HG03439 (cell line): ENCODE results near the gene FOXD2.

Experiments used
- ATAC-seq: cut with Tn5 transposase; IDR thresholded peaks from one replicate; pipeline ENCODE4 v1.9.1; 2021; ENCODE audit warnings: mild to moderate bottlenecking, moderate library complexity; ENCODE audit not compliant: unreplicated experiment

Gene FOXD2

DNA sequence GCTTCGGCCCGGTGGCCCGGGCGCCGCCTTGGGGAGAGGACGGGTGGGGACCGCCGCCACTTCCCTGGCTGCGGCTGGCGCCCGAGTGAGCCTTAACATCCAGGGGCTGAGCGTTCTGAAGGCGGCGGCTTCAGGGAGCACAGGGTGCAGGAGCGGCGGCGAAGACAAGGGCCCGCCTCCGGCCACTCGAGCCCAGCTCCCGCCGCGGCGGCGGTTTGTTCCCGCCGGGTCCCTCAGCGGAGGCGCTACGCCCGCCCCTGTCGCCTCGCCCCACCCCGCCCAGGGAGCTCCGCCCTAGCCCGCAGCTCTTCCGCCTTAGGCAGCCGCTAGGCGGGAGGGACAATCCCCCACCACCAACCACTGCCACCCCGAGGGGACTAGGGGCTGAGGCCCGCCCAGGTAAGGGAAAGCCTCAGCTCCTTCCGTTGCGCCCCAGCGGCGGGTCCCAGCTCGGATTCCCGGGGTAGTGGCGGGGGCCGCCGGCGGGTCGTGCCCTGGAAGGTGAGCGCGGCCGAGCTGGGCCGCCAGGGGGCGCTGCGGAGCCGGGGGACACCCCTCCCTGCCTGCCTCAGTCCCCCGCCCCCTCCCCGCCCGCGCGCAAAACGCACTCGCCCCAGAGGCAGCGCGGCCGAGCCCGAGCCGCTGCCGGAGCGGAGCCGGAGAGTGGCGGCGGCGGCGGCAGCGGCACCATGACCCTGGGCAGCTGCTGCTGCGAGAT is at the start of gene FOXD2:
FOXD2 (plus strand) TSS at position 598 of the 718 bp plus-strand sequence; CDS start at position 690, 92 bp downstream.
- ATAC-seq: peak; percentile 85

DNA sequence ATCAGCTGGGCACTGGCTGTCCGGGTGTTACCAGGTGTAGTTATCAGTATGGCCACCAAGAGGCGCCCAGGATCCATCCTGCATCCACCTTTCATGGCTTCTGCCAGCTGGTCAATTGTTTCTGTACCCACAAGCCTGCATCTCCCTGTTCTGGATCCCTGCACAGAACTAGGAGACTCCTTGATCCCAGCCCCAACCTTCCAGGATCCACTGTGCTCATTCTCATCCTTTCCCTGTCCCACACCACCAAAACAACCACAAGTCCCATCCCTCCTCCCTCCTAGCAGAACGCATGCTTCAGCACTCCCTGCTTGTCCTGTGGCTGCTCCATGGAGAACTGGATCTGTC is 49.0 kb upstream of the FOXD2 start:
- no peak for ATAC-seq

DNA sequence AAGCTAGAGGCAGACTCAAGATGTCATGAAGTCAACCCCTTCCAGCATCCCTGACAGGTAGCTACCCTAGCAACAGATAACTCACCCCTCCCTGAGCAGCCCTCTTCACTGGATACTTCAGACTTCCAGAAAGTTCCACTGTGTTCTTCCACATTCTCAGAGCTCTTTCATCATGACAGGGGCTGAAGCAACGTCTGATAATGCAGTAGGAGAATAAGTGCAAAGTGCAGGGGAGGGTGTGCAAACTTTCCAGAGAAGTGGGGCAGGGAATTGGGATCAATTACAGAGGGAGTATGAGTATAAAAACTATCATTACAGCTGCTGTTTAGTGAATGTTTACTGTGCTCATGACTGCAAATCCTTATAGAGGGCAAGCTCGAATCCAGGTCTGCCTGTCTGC is 48.1 kb upstream of the FOXD2 start:
- ATAC-seq: no peak

DNA sequence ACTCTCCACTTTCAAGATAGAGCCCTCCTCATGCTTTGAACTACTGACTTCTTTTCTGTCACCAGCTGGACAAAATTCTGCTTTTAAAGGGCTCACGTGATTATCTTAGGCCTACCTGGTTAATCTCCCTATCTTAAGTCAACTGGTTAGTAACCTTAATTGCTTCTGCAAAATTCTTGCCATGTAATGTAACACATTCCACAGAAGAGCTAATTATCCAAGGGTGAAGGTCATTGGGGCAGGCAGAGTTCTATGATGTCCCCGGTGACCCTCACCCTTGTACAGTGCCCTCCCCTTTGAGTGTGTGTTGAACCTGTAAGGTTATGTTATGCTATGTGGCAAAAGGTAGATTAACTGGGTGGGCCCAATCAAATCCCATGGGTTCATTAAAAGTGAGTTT is 47.0 kb upstream of the FOXD2 start:
- ATAC-seq: no peak

DNA sequence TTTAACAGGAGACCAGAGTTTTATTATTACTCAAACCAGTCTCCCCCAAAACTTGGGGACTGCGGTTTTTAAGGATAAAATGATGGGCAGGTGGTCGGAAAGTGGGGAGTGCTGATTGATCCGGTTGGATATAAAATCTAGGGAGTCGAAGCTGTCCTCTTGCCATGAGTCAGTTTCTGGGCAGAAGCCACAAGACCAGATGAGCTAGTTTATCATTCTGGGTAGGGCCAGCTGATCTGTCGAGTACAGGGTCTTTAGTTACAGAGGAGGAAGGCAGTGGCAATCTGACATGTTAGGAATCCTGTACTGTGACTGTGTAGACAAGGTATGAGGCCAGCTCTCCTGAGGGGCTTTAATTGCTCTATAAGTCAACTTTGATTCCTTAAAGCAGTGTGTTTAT is 44.7 kb upstream of the FOXD2 start:
- ATAC-seq: no peak

DNA sequence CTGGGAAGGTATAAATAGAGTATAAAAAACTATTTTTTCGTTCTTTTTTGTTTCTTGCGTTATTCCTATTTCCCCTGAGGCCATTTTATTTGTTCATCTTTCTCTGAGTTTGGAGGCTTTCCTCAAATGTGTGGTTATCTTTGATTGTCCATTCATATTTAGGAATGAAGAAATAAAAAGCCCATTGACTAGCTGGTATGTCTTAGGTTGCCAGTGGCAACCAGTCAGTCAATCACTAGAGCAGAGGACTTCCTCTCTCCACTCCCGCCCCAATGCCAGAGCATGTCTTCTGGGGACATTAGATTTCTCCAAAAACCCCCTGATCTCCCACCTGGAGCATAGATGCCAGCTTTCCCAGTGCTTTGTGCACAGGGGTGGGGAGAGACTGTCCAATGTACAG is 42.4 kb upstream of the FOXD2 start:
- ATAC-seq: no peak

DNA sequence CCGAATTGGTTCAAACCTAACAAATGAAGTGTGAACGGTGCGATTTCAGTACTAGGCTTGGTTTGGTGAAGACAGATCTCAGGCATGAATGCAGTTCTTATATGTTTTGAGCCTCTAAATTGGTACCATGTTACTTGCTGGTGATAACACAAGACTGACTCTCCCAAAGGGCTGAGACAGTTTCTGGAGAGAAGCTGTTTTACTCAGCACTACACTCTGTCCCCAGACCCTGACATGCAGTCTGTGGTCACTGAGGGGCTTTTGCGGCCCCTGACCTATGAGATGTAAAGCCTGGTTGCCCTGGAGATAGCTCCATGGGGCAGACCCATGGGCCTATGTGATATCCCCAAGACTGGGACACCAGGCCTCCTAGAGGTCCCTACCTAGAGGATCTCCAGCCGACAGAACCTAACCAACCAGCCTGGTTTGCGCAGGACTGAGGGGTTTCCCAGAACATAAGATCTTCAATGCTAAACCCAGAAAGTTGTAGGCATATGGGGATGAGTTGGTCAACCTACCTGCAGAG is 41.1 kb upstream of the FOXD2 start:
- no peak for ATAC-seq

DNA sequence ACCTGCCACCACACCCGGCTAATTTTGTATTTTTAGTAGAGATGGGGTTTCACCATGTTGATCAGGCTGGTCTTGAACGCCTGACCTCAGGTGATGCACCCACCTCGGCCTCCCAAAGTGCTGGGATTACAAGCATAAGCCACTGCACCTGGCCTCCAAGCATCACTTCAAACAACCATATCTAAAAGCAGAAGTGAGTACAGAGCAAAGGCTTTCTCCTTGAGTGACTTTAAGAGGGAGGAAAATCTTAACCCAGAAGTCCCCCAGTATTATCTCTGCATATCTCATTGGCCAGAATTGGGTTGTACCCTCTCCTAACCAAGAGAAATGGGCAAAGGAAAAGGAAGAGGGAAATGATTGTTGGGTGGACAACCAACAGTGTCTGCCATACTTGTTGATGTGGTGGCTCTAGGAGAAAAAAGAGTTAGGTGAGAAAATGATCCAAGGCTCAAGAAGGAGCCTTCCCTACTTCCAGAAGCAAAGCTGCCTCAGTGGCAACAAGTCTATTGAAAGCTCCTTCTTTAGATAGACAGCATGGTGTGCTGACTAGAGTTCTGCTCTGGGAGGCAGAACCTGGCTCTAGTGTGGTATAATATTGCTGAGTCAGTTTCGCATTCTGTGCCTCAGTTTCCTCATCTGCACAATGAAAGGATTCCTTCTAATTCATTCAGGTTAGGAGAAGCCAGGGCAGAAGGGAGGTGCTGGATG is 38.6 kb upstream of the FOXD2 start:
- ATAC-seq: no peak

DNA sequence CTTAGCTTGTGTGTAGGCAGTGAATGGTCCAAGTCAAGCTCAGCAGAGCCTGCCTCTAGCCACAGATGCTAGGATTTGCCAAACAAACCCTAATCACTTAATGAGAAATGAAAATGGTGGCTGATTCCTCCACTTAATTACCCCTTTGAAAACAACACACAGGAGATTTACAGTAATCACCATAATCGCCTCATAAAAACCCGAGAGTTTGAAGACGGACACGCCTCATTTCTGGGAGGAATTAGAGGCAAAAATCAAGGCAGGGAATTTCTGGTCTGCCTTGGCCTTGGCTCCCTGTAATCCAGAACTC is 38.0 kb upstream of the FOXD2 start:
- no peak for ATAC-seq

DNA sequence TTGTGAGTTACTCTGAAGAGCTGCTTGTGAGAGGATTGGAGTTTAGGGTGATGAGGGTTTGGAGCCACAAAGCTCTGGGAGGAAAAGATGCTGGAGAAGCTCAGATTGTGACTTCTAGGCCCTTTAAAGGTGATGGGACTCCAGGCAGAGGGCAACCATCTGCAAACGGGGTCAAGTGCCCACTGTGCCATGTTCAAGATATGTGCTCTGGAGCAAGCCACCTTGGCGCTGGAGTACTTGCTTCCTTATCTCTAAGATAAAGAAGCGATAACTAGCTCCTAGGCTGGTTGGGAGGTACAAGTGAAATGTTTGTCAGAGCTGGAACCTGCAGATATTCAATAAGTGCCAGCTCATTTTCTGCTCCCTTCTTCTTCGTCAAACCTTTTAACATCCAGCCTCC is 36.1 kb upstream of the FOXD2 start:
- no peak for ATAC-seq

DNA sequence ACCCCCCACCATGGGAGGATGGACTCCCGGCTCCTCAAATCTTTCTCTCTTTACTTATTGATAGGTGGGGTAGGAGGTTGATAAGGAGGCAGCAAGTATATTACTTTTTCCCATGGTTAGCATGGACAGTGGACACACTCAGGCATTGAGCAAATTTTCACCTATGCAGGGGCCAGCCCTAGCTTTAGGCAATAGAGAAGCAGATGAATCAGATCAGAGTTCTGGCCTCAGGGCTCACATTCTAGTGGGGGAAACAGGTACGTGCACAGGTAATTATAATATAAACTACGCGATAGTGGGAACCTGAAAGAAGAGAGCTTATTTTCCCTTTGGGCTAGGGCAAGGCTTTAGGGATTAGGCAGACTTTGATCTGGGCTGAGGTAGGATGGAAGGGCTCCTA is 35.3 kb upstream of the FOXD2 start:
- ATAC-seq: no peak

DNA sequence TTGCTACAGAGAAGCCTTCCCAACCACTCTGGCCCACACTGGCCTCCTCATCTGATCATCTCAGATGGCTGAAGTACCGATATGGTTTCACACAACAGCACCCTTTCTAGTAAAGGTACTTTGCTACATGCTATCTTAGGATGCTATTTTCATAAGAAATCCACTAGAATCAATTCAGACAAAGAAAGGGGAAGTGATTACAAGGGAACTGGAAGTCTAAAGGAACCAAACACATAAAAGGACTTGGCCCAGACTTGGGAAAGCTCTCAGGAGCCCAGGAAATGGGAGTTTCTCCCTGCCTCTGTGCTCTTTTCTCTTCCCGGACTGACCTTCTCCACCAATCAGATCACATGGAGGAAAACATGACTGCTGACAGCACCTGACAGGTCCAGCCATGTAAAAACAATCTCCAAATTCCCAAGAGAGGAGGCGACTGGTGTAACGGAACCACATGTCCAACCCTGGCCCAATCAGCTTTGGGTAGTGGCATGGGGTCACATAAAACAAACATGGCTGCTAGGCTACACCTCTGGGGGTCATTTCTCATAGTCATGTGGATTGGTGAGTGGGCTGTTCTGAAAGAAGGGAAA is 34.4 kb upstream of the FOXD2 start:
- no peak for ATAC-seq

DNA sequence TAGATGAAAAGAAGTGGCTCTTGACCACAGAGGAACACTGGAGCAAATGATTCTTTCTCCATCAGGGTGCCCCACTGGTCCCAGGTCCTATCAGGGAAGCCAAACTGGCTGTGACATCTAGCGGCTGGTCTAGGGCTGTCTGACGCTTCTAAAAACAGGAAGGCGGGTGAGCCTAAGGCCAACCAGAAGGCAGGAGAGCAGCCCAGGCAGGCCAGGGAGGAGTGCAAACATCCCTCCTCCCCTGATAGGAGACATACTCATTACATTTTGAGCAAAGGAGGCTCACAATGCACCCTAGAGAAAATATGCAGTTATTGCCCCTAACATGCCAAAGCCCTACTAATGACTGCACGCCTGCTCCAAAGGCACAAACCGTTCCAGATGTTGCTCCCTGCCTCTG is 32.1 kb upstream of the FOXD2 start:
- no peak for ATAC-seq

DNA sequence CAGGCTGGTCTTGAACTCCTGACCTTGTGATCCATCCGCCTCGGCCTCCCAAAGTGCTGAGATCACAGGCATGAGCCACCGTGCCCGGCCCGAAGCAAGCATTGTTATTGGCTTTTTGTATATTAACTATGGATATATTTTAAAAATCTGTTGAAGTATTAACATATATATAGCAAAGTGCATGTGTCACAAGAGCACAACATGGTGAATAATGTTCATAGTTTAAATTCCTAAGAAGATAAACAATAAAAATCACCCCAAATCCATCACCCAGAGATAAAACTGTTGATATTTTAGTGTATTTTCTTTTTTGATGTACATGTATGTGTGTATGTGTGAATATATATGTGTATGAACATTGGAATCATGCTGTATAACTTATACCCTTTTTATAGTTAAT is 30.9 kb upstream of the FOXD2 start:
- no peak for ATAC-seq

DNA sequence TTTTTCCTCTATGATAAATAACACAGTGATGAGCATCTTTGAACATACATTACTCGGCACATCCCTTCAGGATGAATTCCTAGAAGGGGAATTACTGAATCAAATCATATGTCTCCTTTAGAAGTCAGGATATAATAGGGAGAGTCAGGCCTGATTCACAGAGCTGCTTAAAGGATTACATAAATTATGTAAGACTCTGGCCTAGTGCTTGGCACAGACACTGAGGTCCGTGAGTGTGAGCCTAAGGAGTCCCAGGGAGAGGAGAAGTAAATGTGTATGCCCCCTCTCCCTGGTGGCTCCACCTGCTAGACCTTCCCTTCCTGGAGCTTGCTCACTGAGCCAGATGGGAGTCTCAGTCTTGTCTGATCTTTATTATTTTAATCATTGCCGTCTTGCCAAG is 30.4 kb upstream of the FOXD2 start:
- no peak for ATAC-seq

DNA sequence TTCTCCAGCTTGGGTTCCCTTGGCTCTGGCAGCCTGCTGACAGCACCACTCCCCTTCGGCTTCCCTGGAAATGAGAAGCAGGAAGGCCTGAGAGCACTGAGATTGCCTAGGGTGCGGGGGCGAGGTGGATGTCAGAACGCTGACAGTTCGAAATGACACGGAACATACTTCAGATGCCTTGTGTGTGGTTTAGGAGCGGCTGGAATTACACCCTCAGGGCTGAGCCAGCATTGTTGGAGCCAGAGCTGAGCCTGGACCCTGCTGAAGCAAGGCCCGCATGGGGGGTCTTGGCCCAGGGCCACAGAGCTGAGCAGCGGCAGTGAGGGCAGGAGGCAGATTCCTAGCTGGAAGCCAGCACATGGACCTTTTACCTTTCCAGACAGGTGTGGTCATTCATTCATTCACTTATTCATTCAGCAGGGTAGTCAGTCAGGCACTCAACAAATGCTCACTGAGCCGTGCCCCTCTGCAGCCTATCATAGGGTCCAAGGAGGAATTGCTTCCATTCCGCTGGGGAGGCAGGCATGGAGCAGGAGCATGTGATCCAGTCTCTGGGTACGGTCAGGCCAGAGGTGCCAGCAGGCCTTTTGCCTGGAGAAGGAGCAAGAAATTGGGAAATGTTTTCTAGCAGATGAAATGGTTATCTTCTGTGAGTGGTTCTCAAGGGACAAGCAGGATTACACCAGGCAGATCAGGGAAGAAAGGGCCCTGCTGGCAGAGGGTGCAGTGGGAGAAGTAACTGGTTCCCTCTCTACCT is 28.4 kb upstream of the FOXD2 start:
- ATAC-seq: no peak

DNA sequence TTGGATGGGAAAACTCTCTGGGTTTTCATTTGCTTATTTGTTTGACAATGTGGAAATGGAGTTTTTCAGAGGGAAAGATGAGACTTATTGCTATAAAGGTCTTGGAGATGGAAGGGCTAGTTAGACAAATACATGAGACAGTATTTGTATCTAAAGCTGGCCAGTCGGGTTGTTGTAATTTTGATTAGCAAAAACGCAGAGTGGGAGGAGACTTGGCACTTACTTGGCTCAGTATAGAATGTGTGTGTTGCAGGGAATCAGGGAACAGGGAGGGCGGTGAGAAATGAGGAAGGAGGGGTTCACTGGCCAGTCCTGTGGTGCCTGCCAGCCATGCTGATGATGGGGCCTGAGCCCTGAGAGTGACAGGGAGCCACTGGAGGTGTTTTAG is 27.8 kb upstream of the FOXD2 start:
- ATAC-seq: no peak

DNA sequence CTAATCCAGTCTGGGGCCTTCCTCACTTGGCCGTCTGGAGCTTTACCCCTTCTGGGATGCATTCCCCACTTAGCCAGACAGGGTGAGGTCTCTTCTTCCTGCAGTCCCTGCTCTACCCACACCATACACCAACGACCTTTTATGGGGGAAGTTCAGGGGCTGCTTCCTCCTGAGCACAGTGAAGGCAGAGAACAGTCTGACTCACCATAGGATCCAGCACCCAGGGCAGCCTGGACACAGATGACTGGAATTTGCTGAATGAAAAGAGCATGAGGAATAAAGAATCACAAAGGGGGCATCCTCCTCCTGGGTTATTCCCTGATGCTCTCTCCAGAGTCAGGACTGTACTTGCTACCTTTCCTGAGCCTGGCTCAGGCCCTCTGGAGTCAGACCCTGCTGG is 26.4 kb upstream of the FOXD2 start:
- no peak for ATAC-seq

DNA sequence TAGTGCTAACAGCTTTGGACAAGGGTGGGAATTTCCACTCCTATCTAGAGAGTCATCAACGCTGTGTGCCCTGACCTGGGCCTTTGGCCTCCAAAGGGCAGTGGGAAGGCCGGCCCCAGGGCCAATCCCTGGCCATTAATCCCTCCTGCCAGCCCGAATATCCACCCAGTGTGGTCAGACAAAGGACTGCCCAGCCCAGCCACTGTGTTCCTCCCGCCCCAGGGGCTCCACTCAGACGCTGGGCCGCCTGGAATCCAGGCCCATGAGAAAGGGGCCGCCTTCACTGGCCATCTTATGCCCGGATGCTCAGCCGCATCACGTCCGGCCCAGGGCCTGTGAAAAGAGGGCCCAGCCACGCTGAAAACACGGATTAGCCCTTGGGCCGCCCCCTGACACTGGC is 25.4 kb upstream of the FOXD2 start:
- ATAC-seq: no peak

DNA sequence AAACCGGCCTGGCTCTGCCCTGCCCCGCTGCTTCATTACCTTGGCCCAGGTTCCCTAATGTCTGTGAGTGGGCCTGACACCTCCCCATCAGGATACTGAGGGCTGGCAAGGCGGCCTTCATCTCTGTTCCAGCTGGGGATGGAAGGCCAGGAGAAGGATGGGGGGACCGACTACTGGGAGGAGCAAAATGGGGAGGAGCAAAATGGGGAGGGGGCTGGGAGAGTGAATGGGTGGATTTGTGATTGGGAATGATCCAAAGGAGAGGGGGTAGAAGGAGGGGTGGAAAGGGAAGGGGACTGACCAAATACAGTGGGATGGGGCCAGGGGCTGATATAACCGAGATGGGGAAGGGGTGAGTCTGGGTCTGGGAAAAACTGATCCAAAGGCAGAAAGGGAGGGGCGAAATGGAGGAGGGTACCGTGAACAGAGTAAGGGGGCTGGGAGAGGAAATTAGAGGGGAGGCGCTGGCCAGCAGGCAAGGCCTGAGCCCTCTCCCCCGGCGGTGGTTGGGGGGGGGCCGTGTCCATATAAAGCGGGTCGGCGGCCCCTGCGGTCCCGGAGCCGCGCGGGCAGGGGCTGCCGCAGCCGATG is 22.0 kb upstream of the FOXD2 start, which contains the start of gene FOXE3:
FOXE3 (plus strand) TSS at position 558 of the 591 bp plus-strand sequence; CDS start at position 589, 31 bp downstream.
- ATAC-seq: no peak
